Esophagus (tissue), 2 donors: ENCODE results near the gene EFEMP2. TPM values are rescaled to one million over a fixed set of nuclear protein-coding genes. Genes with fewer than 3 reads are reported as not detected.

Experiments used
- H3K27ac ChIP-seq, 2 donors: one replicate each; pipeline ENCODE4 v1.5.1; 2013; ENCODE audit warnings: low read depth in 2 of 2, mild to moderate bottlenecking in 2 of 2, inconsistent platforms in 1 of 2, low read length in 1 of 2, moderate library complexity in 1 of 2
- H3K27me3 ChIP-seq, 2 donors: one replicate each; pipeline ENCODE4 v1.6.1; 2013; ENCODE audit warnings: low read length in 2 of 2, control low read depth in 1 of 2, mild to moderate bottlenecking in 1 of 2; ENCODE audit not compliant: insufficient read depth in 2 of 2, control insufficient read depth in 1 of 2
- H3K36me3 ChIP-seq, 2 donors: one replicate each; pipeline ENCODE4 v1.6.1; 2013; ENCODE audit warnings: low read length in 1 of 2; ENCODE audit not compliant: control insufficient read depth in 2 of 2, insufficient read depth in 2 of 2
- H3K4me1 ChIP-seq, 2 donors: one replicate each; pipeline ENCODE4 v1.6.1; 2013; ENCODE audit warnings: low read length in 1 of 2; ENCODE audit not compliant: control insufficient read depth in 2 of 2, insufficient read depth in 2 of 2
- H3K4me3 ChIP-seq, 2 donors: one replicate each; pipeline ENCODE4 v1.5.1; 2013; ENCODE audit warnings: low read length in 2 of 2, mild to moderate bottlenecking in 2 of 2, low read depth in 1 of 2, moderate library complexity in 1 of 2
- H3K9me3 ChIP-seq, 2 donors: one replicate each; pipeline ENCODE4 v1.6.1; 2013; ENCODE audit warnings: mild to moderate bottlenecking in 2 of 2, low read depth in 1 of 2, low read length in 1 of 2, moderate library complexity in 1 of 2; ENCODE audit not compliant: control insufficient read depth in 2 of 2, insufficient read depth in 1 of 2
- WGBS, 2 donors: extraction: QIAGEN DNeasy Blood & Tissue Kit; methylation state at CpG; one replicate each; pipeline ENCODE4 v1.1.7; 2013; 5-methylcytosine and 5-hydroxymethylcytosine counted together
- polyA plus RNA-seq, 2 donors: library from polyadenylated mRNA; stranded (reverse); fragments of 200-250 nt; gene quantifications; one replicate each; pipeline ENCODE4 v1.2.3, GENCODE V29; 2013
- donor health status: healthy with polysubstance abuse.
- donor health status: Bipolar disorder and iron deficiency.

EFEMP2 gene
- polyA plus RNA-seq, 2 donors, result 9.2 to 13.1 TPM

DNA sequence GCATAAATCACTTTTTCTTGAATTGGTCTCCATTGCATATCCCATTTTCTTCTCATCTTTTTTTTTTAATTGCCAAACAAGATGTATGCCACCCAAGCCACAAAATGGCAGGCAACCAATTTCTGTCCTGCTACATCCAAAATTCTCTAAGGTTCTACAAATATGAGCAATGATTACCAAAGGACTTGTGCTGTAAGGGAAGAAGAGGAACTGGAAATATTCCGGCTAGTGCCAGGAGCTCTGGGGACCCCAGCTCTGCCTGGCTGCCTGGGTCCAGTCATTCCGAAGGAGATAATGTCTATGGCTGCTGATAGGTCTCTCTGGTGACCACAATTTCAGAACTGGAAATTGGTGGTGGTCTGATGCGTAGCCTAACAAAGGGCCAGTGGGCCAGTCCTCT, 55.9 kb downstream of the EFEMP2 start:
- H3K36me3 ChIP-seq, result no peaks in the 10 kb centered on the region
- whole genome bisulfite sequencing, 2 donors, result 96 to 97% methylated on average over 3 of the region's 3 CpGs
- H3K4me1 ChIP-seq, result peaks cover 0 to 3% of the 10 kb centered on the region in 2 donors
- H3K4me3 ChIP-seq, result no peak overlapping the region
- no peaks in the 10 kb centered on the region for H3K9me3 ChIP-seq
- H3K27me3 ChIP-seq, result no peaks in the 10 kb centered on the region
- H3K27ac ChIP-seq, result no peak overlapping the region

Other genes starting within 250 kb of the EFEMP2 start
- 10 to 100 TPM; 22.8 to 32.5 TPM for gene SIPA1, start 234.7 kb downstream of the EFEMP2 start, polyA plus RNA-seq
- 10 to 100 TPM; 39.6 to 40.0 TPM for gene RELA, start 209.9 kb downstream of the EFEMP2 start, polyA plus RNA-seq
- gene KAT5, start 160.5 kb downstream of the EFEMP2 start, polyA plus RNA-seq, result 10 to 100 TPM; 55.6 to 60.3 TPM
- gene RNASEH2C, start 152.0 kb downstream of the EFEMP2 start, polyA plus RNA-seq, result 10 to 100 TPM; 26.3 to 41.8 TPM
- gene AP5B1, start 91.8 kb downstream of the EFEMP2 start, polyA plus RNA-seq, result 10 to 100 TPM; 10.1 to 10.9 TPM
- 10 to 100 TPM; 38.2 to 49.9 TPM for gene OVOL1, start 85.7 kb downstream of the EFEMP2 start, polyA plus RNA-seq
- under 1 TPM; 0.15 to 0.47 TPM for gene SNX32, start 38.8 kb downstream of the EFEMP2 start, polyA plus RNA-seq
- 100 to 1,000 TPM; 361 to 694 TPM for gene CFL1, start 14.6 kb downstream of the EFEMP2 start, polyA plus RNA-seq
- 10 to 100 TPM; 32.1 to 48.0 TPM for gene MUS81, start 12.4 kb downstream of the EFEMP2 start, polyA plus RNA-seq
- gene CTSW, start 7.0 kb upstream of the EFEMP2 start, polyA plus RNA-seq, result 1 to 10 TPM; 1.3 to 1.7 TPM
- 10 to 100 TPM; 20.7 to 38.1 TPM for gene FIBP, start 15.7 kb upstream of the EFEMP2 start, polyA plus RNA-seq
- gene CCDC85B, start 17.9 kb upstream of the EFEMP2 start, polyA plus RNA-seq, result 10 to 100 TPM; 13.5 to 22.7 TPM
- gene FOSL1, start 27.6 kb upstream of the EFEMP2 start, polyA plus RNA-seq, result 10 to 100 TPM; 26.7 to 39.6 TPM
- gene C11orf68, start 46.3 kb upstream of the EFEMP2 start, polyA plus RNA-seq, result 10 to 100 TPM; 21.8 to 27.6 TPM
- gene DRAP1, start 46.6 kb upstream of the EFEMP2 start, polyA plus RNA-seq, result 100 to 1,000 TPM in 1 of 2 donors, 10 to 100 TPM in 1; 89.6 to 103 TPM
- not detected for gene TSGA10IP, start 72.7 kb upstream of the EFEMP2 start, polyA plus RNA-seq
- gene SART1, start 88.9 kb upstream of the EFEMP2 start, polyA plus RNA-seq, result 10 to 100 TPM; 33.9 to 77.1 TPM
- gene EIF1AD, start 129.4 kb upstream of the EFEMP2 start, polyA plus RNA-seq, result 10 to 100 TPM; 13.6 to 17.8 TPM
- gene BANF1, start 129.7 kb upstream of the EFEMP2 start, polyA plus RNA-seq, result 100 to 1,000 TPM; 142 to 246 TPM
- gene CST6, start 139.2 kb upstream of the EFEMP2 start, polyA plus RNA-seq, result 10 to 100 TPM; 36.1 to 66.5 TPM
- under 1 TPM; 0.05 to 0.06 TPM for gene CATSPER1, start 153.7 kb upstream of the EFEMP2 start, polyA plus RNA-seq
- under 1 TPM in 1 of 2 donors, not detected in 1; 0.01 TPM for gene GAL3ST3, start 176.4 kb upstream of the EFEMP2 start, polyA plus RNA-seq
- gene SF3B2, start 179.6 kb upstream of the EFEMP2 start, polyA plus RNA-seq, result 10 to 100 TPM; 61.9 to 80.2 TPM
- gene PACS1, start 197.5 kb upstream of the EFEMP2 start, polyA plus RNA-seq, result 10 to 100 TPM; 16.0 to 24.8 TPM